Astrocyte (in vitro differentiated cells and primary cell): Measurements from ENCODE around the gene STOX1.

ENCODE experiments used
- CTCF ChIP-seq: IDR thresholded peaks from 2 replicates; pipeline ENCODE4 v1.5.1; 2011; ENCODE audit warnings: low read depth, mild to moderate bottlenecking, inconsistent platforms, low read length, moderate library complexity; ENCODE audit not compliant: insufficient read depth
- EZH2 ChIP-seq: IDR thresholded peaks from 2 replicates; pipeline ENCODE4 v1.6.1; 2012; ENCODE audit warnings: mild to moderate bottlenecking, low read length, inconsistent platforms; ENCODE audit not compliant: insufficient read depth

- TF ChIP-seq EZH2 (no peak), CTCF (no peak)
Measured at GRCh38 chr10:68924593-68924992, 97.3 kb downstream of the STOX1 start.
